Measurements from ENCODE around the gene LAPTM5.
"Not testable (repeated sequence)": the region's sequence is repeated elsewhere in the genome, so short reads cannot be mapped to it uniquely, and the experiment has no call there.

The LAPTM5 gene

GRCh38 chr1:30768830-30769718, 11.5 kb upstream of the LAPTM5 start:
- no peak for FAIRE-seq
- TF ChIP-seq, protein P1, sequence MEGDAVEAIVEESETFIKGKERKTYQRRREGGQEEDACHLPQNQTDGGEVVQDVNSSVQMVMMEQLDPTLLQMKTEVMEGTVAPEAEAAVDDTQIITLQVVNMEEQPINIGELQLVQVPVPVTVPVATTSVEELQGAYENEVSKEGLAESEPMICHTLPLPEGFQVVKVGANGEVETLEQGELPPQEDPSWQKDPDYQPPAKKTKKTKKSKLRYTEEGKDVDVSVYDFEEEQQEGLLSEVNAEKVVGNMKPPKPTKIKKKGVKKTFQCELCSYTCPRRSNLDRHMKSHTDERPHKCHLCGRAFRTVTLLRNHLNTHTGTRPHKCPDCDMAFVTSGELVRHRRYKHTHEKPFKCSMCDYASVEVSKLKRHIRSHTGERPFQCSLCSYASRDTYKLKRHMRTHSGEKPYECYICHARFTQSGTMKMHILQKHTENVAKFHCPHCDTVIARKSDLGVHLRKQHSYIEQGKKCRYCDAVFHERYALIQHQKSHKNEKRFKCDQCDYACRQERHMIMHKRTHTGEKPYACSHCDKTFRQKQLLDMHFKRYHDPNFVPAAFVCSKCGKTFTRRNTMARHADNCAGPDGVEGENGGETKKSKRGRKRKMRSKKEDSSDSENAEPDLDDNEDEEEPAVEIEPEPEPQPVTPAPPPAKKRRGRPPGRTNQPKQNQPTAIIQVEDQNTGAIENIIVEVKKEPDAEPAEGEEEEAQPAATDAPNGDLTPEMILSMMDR (IDR thresholded peaks at IDR 0.05; ENCODE audit: insufficient read depth, missing control alignments), result no peak
- no peak for DNase-seq (ENCODE audit: insufficient read length, low spot score)

- FAIRE-seq (no peak), DNase-seq (ENCODE audit: insufficient read length, low spot score) (no peak)
- TF ChIP-seq, protein P1 (IDR thresholded peaks at IDR 0.05; ENCODE audit: insufficient read depth, missing control alignments), result no peak
Measured at GRCh38 chr1:30768159-30768829, 10.7 kb upstream of the LAPTM5 start.

- DNase-seq (ENCODE audit: insufficient read length, low spot score); FAIRE-seq: not testable (repeated sequence)
Measured at GRCh38 chr1:30766948-30767347, 9.4 kb upstream of the LAPTM5 start.

- TF ChIP-seq, protein P1 (IDR thresholded peaks at IDR 0.05; ENCODE audit: insufficient read depth, missing control alignments), result no peak
Measured at GRCh38 chr1:30765556-30766434, 8.2 kb upstream of the LAPTM5 start.

DNA sequence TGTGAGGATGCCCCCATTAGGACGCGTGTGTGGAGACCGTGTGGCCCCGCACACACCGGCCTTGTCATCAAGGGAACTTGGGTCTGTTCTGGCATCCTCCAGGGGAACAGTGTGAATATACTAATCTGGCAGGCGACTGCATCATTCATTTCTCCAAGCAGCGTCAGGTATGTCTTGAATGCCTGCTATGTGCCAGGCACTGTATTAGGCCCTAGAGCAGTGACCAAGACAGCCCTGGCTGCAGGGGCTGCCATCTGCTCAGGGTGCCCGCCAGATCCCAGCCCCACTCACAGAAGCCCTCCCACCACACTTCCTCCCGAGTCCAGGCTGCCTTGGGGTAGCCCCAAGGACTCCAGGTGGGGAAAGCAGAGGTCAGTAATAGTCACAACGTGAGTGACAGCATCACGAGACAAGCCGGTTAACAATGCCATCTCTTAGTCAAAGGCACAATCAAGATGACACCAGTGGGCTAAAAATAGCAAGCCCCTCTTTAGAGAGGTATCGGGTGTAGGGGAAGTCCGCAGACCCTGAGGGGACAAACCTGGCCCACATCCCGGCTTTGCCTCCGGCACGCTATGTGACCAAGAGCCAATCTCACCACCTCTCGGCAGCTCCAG, 7.5 kb upstream of the LAPTM5 start:
- DNase-seq (ENCODE audit: insufficient read length, low spot score), result no peak
- no peak for FAIRE-seq

More at GRCh38 chr1:30765556-30766434, 8.2 kb upstream of the LAPTM5 start:
- FAIRE-seq (no peak), DNase-seq (ENCODE audit: insufficient read length, low spot score) (no peak)

DNA sequence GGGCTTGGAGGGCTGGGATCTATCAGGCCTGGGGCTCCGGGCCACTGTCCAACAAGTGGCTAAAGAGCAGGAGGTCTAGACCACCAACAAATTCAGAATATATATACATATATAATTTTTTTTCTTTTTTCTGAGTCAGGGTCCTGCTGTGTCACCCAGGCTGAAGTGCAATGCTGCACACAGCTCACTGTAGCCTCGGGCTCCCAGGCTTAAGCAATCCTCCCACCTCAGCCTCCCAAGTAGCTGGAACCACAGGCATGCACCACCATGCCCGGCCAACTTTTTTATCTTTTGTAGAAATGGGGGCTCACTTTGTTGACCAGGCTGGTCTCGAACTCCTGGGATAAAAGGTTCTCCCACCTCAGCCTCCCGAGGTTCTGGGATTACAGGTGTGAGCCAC, 6.8 kb upstream of the LAPTM5 start:
- FAIRE-seq (no peak), DNase-seq (ENCODE audit: insufficient read length, low spot score) (no peak)
- TF ChIP-seq, protein P1 (IDR thresholded peaks at IDR 0.05; ENCODE audit: insufficient read depth, missing control alignments), result no peak

More for the DNA sequence above, 7.5 kb upstream of the LAPTM5 start:
- TF ChIP-seq, protein P1 (IDR thresholded peaks at IDR 0.05; ENCODE audit: insufficient read depth, missing control alignments), result no peak

Measured in D721Med (cell line).